ENCODE data around the gene ACADSB.

DNA sequence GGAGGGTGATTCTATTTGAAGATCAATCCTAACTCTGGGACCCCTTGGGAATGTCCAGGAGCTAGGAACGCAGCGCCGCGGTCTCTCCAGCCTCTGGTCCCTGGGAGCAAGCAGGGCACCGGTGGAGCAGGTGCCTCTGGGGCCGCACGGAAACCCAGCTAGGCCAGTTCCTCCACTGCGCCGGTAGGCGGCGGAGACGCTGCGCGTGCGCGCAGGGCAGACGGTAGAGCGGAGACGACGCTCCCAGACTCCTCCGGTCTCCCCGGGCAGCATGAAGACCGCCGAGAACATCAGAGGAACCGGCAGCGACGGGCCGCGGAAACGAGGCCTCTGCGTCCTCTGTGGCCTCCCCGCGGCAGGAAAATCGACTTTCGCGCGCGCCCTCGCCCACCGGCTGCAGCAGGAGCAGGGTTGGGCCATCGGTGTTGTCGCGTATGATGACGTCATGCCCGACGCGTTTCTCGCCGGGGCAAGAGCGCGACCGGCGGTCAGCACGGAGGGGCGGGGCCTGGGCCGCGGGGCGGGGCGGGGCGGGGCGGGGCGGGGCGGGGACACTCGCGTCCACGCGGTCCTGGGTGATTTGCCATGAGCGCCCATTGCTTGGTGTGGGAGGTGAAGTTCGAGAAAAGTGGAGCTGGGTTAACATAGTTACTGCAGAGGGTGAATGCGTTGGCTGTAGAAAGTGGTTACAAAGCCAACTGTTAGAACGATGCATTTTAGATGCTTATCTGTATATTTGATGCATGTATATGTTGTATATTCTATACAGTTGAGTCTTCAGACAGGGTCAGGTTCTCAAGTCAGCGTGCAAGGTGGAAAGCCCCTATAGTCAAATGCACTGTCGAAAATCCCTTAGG lies 28.4 kb upstream of the ACADSB start, which contains the start of gene PSTK:
- TF ChIP-seq CTCF (IDR thresholded peaks at IDR 0.05) (peak; percentile 96 to 100 (median 99)), POLR2A (IDR thresholded peaks at IDR 0.05) (peak; percentile 78)

Measured in transverse colon (tissue), 3 donors.